Stimulated activated CD4-positive, alpha-beta T cell treated with anti-CD3 and anti-CD28 coated beads, Interleukin-4, amount 100 ng/mL, for 48 hours (primary cell): ENCODE measurements around the gene SCAMP1.
"Not testable (repeated sequence)": the region's sequence is repeated elsewhere in the genome, so short reads cannot be mapped to it uniquely, and the experiment has no call there.

Experiments
- DNase-seq, 2 donors: peaks; one replicate each; pipeline ENCODE4 v3.0.0-alpha.2; 2020; ENCODE audit warnings: low read depth in 2 of 2

SCAMP1 gene

GRCh38 chr5:78429332-78429980 is 69.0 kb downstream of the SCAMP1 start:
- no peak for DNase-seq

GRCh38 chr5:78430866-78431265 is 70.4 kb downstream of the SCAMP1 start:
- DNase-seq, result no peak

GRCh38 chr5:78433972-78434371 is 73.6 kb downstream of the SCAMP1 start:
- no peak for DNase-seq

- no peak for DNase-seq
These were observed 87.5 kb downstream of the SCAMP1 start for GRCh38 chr5:78447775-78448424.

GRCh38 chr5:78449103-78449502 is 88.7 kb downstream of the SCAMP1 start:
- DNase-seq, result no peak

- not testable (repeated sequence) for DNase-seq
These were observed 97.1 kb downstream of the SCAMP1 start for GRCh38 chr5:78457507-78457906.

- DNase-seq, result no peak
These were observed 98.4 kb downstream of the SCAMP1 start for GRCh38 chr5:78458843-78459242.

- DNase-seq, result no peak
These were observed 106.7 kb downstream of the SCAMP1 start for GRCh38 chr5:78467140-78467539.

GRCh38 chr5:78467752-78468357 is 107.4 kb downstream of the SCAMP1 start:
- no peak for DNase-seq

GRCh38 chr5:78471896-78472295 is 111.5 kb downstream of the SCAMP1 start:
- DNase-seq, result no peak

GRCh38 chr5:78472469-78473106 is 112.2 kb downstream of the SCAMP1 start:
- no peak for DNase-seq

GRCh38 chr5:78473751-78474150 is 113.3 kb downstream of the SCAMP1 start:
- no peak for DNase-seq

GRCh38 chr5:78475370-78475769 is 115.0 kb downstream of the SCAMP1 start:
- no peak for DNase-seq

- no peak for DNase-seq
These were observed 116.4 kb downstream of the SCAMP1 start for GRCh38 chr5:78476795-78477194.

- no peak for DNase-seq
These were observed 122.5 kb downstream of the SCAMP1 start for GRCh38 chr5:78482948-78483347.

GRCh38 chr5:78483809-78484521 is 123.5 kb downstream of the SCAMP1 start:
- no peak for DNase-seq

- no peak for DNase-seq
These were observed 125.8 kb downstream of the SCAMP1 start for GRCh38 chr5:78486218-78486617.

- DNase-seq, result no peak
These were observed 127.4 kb downstream of the SCAMP1 start for GRCh38 chr5:78487846-78488245.

- DNase-seq, result no peak
These were observed 130.5 kb downstream of the SCAMP1 start for GRCh38 chr5:78490709-78491485.

GRCh38 chr5:78492224-78492623 is 131.8 kb downstream of the SCAMP1 start:
- DNase-seq, result no peak

- no peak for DNase-seq
These were observed 132.2 kb downstream of the SCAMP1 start for GRCh38 chr5:78492650-78493049.
